K562 (cell line): ENCODE results near the gene MCCC2. TPM values are rescaled to one million over a fixed set of nuclear protein-coding genes. Genes with fewer than 3 reads are reported as not detected.
A peak's percentile ranks its signal among the peaks of the same experiment; 100 is the strongest.

ENCODE experiments used
- BCL6 ChIP-seq: fragments of 250-450 bp; sonication (Bioruptor Pico); IDR thresholded peaks from 2 replicates; pipeline ENCODE4 v1.4.0; 2020
- C11orf30 ChIP-seq: fragments of 450-650 bp; IDR thresholded peaks from 2 replicates; pipeline ENCODE4 v1.6.1; 2016; ENCODE audit warnings: low read depth, mild to moderate bottlenecking
- CHCHD3 ChIP-seq: fragments of 250-450 bp; sonication (Bioruptor Pico); IDR thresholded peaks from 2 replicates; pipeline ENCODE4 v2.1.2; 2022; ENCODE audit warnings: mild to moderate bottlenecking
- FOXJ2 ChIP-seq: fragments of 200-800 bp; sonication (Bioruptor generic); IDR thresholded peaks from 2 replicates; pipeline ENCODE4 v1.6.1; 2016; ENCODE audit warnings: missing genetic modification characterization, missing compliant biosample characterization
- FOXK1 ChIP-seq: sonication (generic); formaldehyde crosslinking; IDR thresholded peaks from 2 replicates; pipeline ENCODE4 v1.8.0; 2022; ENCODE audit warnings: missing genetic modification reagents, mild to moderate bottlenecking, borderline replicate concordance
- HNRNPUL1 ChIP-seq: fragments of 200-400 bp; formaldehyde crosslinking; IDR thresholded peaks from 2 replicates; pipeline ENCODE4 v1.6.1; 2017; ENCODE audit warnings: low read length
- IRF2 ChIP-seq: sonication (generic); formaldehyde crosslinking; IDR thresholded peaks from 2 replicates; pipeline ENCODE4 v1.8.1; 2022; ENCODE audit warnings: mild to moderate bottlenecking, missing genetic modification reagents
- KDM1A ChIP-seq, 2 experiments: fragments of 450-650 bp; IDR thresholded peaks; 2 replicates each; pipeline ENCODE4 v1.6.1; 2016; ENCODE audit warnings: mild to moderate bottlenecking in 2 of 2
- NR2C2 ChIP-seq, 2 experiments: fragments of 200-800 bp in 1 of 2; sonication (Bioruptor generic) in 1 of 2; sonication (generic) in 1 of 2; formaldehyde crosslinking in 1 of 2; IDR thresholded peaks; 2 replicates each; pipeline versions ENCODE4 v1.6.1 to v1.8.0; 2016 to 2022; ENCODE audit warnings: mild to moderate bottlenecking in 1 of 2, missing compliant biosample characterization in 1 of 2, missing genetic modification characterization in 1 of 2, missing genetic modification reagents in 1 of 2
- PHF21A ChIP-seq: fragments of 450-650 bp; IDR thresholded peaks from 2 replicates; pipeline ENCODE4 v1.6.1; 2017; ENCODE audit warnings: low read depth, borderline replicate concordance
- PTTG1 ChIP-seq: fragments of 450-650 bp; IDR thresholded peaks from 2 replicates; pipeline ENCODE4 v1.6.1; 2016; ENCODE audit warnings: low read depth, mild to moderate bottlenecking, missing genetic modification characterization, missing compliant biosample characterization
- ZBED1 ChIP-seq: IDR thresholded peaks from 2 replicates; pipeline ENCODE4 v1.6.1; 2014
- polyA plus RNA-seq, 8 experiments: library from polyadenylated mRNA; depleted of rRNA in 4 of 8; stranded (reverse) in 5 of 8; unstranded in 3 of 8; fragments of >200 nt; fragmentation: Nextera tagmentation in 2 of 8; fragmentation: Illumina TruSeq in 1 of 8; extraction: Ambion mirVana in 2 of 8; extraction: Trizol in 1 of 8; gene quantifications; 2 replicates each; pipeline versions ENCODE4 v1.2.1 to v1.2.3, GENCODE V29; 2011 to 2014; ENCODE audit warnings: inconsistent platforms in 1 of 8, missing spikeins in 1 of 8
- total RNA-seq, 7 experiments: library from RNA; depleted of rRNA in 6 of 7; stranded (reverse); fragments of >200 nt in 6 of 7; fragmentation: Illumina TruSeq in 2 of 7; extraction: Trizol in 2 of 7; gene quantifications; 2 replicates each; pipeline versions ENCODE4 v1.2.1 to v1.2.3, GENCODE V29; 2011 to 2021; ENCODE audit warnings: low replicate concordance in 1 of 7
- TF ChIP-seq, protein P1 (sequence below), 2 experiments: IDR thresholded peaks in 1 of 2; conservative IDR thresholded peaks in 1 of 2; 2 replicates each; pipeline ENCODE4 v1.6.1; 2016; ENCODE audit warnings: low read depth in 2 of 2, mild to moderate bottlenecking in 1 of 2, missing compliant biosample characterization in 1 of 2, missing genetic modification characterization in 1 of 2, moderate library complexity in 1 of 2
- TF ChIP-seq, protein P2 (sequence below): IDR thresholded peaks from 3 replicates; pipeline ENCODE4 v1.6.1; 2011; ENCODE audit warnings: borderline replicate concordance, mild to moderate bottlenecking, moderate library complexity; ENCODE audit not compliant: insufficient read length; ENCODE audit errors: extremely low read depth
- TF ChIP-seq, protein P3 (sequence below), 2 experiments: fragments of 450-650 bp in 1 of 2; sonication (generic) in 1 of 2; formaldehyde crosslinking; conservative IDR thresholded peaks; 2 replicates each; pipeline versions ENCODE4 v1.4.0 to v1.8.1; 2020 to 2022; ENCODE audit warnings: mild to moderate bottlenecking in 1 of 2, missing genetic modification reagents in 1 of 2
- TF ChIP-seq, protein P4 (sequence below): fragments of 450-650 bp; formaldehyde crosslinking; conservative IDR thresholded peaks from 2 replicates; pipeline ENCODE4 v1.4.0; 2022; ENCODE audit warnings: mild to moderate bottlenecking, missing genetic modification characterization
- TF ChIP-seq, protein P5 (sequence below), 3 experiments: fragments of 200-800 bp in 1 of 3; sonication (Bioruptor generic) in 1 of 3; sonication (generic) in 1 of 3; formaldehyde crosslinking in 1 of 3; IDR thresholded peaks; 2 replicates each; pipeline versions ENCODE4 v1.6.1 to v1.8.0; 2016 to 2022; ENCODE audit warnings: mild to moderate bottlenecking in 2 of 3, missing compliant biosample characterization in 2 of 3, missing genetic modification characterization in 2 of 3, missing genetic modification reagents in 1 of 3

MCCC2 gene
- total and polyA plus RNA-seq, 9 of the 15 experiments (the other 6 are each of a cell fraction or from before 2014, with no cell fraction given), result 17.1 to 77.9 (median 52.5) TPM

DNA sequence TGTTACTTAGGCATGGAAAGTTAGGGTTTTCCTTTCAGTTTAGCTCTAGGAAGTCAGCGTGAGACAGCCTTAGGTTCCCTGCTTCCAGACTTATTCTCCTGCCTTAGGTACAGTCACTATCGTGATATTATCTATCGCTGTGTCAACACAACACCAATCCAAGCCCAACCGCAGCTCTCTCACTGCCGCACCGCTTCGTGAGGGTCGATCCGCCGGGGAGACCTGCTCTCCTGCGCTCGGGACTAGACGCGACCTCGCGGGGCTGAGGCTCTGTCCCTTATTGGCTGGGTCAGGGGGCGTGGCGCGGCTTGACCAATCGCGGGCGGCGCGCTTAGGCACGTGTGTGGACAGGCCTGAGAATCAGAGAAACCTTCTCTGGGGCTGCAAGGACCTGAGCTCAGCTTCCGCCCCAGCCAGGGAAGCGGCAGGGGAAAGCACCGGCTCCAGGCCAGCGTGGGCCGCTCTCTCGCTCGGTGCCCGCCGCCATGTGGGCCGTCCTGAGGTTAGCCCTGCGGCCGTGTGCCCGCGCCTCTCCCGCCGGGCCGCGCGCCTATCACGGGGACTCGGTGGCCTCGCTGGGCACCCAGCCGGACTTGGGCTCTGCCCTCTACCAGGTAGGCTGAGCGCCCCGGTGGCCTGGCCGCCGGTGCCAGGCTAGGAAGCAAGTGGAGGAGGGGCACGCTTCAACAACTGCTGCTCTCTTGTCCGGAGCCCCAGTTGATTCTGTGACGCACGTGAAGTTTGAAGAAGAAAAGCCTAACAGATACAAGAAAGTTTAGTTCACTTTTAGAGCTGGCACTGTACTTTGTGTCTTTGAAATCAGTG is at the start of gene MCCC2 (continued):
- TF ChIP-seq, protein P1, sequence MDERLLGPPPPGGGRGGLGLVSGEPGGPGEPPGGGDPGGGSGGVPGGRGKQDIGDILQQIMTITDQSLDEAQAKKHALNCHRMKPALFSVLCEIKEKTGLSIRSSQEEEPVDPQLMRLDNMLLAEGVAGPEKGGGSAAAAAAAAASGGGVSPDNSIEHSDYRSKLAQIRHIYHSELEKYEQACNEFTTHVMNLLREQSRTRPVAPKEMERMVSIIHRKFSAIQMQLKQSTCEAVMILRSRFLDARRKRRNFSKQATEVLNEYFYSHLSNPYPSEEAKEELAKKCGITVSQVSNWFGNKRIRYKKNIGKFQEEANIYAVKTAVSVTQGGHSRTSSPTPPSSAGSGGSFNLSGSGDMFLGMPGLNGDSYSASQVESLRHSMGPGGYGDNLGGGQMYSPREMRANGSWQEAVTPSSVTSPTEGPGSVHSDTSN (CRISPR knock-in tag; IDR thresholded peaks at IDR 0.05; ENCODE audit: low read depth), result no peak
- TF ChIP-seq, protein P1 (tag; conservative IDR thresholded peaks at IDR 0.05; ENCODE audit: low read depth), result no peak
- TF ChIP-seq KDM1A (IDR thresholded peaks at IDR 0.05) (no peak), CHCHD3 (CRISPR knock-in tag) (no peak), NR2C2 (CRISPR knock-in tag; IDR thresholded peaks at IDR 0.05) (no peak), NR2C2 (tag; IDR thresholded peaks at IDR 0.05) (peak; percentile 70), HNRNPUL1 (no peak), IRF2 (no peak), C11orf30 (peak; percentile 70), FOXK1 (no peak; the same call in 1 of the 2 replicates), PTTG1 (no peak), BCL6 (CRISPR knock-in tag) (no peak), PHF21A (peak; percentile 80), ZBED1 (peak; percentile 98), FOXJ2 (tag) (no peak)
- TF ChIP-seq, protein P2, sequence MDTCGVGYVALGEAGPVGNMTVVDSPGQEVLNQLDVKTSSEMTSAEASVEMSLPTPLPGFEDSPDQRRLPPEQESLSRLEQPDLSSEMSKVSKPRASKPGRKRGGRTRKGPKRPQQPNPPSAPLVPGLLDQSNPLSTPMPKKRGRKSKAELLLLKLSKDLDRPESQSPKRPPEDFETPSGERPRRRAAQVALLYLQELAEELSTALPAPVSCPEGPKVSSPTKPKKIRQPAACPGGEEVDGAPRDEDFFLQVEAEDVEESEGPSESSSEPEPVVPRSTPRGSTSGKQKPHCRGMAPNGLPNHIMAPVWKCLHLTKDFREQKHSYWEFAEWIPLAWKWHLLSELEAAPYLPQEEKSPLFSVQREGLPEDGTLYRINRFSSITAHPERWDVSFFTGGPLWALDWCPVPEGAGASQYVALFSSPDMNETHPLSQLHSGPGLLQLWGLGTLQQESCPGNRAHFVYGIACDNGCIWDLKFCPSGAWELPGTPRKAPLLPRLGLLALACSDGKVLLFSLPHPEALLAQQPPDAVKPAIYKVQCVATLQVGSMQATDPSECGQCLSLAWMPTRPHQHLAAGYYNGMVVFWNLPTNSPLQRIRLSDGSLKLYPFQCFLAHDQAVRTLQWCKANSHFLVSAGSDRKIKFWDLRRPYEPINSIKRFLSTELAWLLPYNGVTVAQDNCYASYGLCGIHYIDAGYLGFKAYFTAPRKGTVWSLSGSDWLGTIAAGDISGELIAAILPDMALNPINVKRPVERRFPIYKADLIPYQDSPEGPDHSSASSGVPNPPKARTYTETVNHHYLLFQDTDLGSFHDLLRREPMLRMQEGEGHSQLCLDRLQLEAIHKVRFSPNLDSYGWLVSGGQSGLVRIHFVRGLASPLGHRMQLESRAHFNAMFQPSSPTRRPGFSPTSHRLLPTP, result no peak
- TF ChIP-seq, protein P3, sequence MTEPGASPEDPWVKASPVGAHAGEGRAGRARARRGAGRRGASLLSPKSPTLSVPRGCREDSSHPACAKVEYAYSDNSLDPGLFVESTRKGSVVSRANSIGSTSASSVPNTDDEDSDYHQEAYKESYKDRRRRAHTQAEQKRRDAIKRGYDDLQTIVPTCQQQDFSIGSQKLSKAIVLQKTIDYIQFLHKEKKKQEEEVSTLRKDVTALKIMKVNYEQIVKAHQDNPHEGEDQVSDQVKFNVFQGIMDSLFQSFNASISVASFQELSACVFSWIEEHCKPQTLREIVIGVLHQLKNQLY (CRISPR knock-in tag; conservative IDR thresholded peaks at IDR 0.05), result no peak
- TF ChIP-seq, protein P4, sequence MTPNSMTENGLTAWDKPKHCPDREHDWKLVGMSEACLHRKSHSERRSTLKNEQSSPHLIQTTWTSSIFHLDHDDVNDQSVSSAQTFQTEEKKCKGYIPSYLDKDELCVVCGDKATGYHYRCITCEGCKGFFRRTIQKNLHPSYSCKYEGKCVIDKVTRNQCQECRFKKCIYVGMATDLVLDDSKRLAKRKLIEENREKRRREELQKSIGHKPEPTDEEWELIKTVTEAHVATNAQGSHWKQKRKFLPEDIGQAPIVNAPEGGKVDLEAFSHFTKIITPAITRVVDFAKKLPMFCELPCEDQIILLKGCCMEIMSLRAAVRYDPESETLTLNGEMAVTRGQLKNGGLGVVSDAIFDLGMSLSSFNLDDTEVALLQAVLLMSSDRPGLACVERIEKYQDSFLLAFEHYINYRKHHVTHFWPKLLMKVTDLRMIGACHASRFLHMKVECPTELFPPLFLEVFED (CRISPR knock-in tag), result no peak
- TF ChIP-seq, protein P5, sequence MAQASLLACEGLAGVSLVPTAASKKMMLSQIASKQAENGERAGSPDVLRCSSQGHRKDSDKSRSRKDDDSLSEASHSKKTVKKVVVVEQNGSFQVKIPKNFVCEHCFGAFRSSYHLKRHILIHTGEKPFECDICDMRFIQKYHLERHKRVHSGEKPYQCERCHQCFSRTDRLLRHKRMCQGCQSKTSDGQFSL (CRISPR knock-in tag; IDR thresholded peaks at IDR 0.05), result 0 out of 2 replicates have a peak, but pooled peaks have one; percentile 40
- TF ChIP-seq, protein P5 (tag; IDR thresholded peaks at IDR 0.05), result no peak; a peak in 1 of 4 replicates
